Right lobe of liver (tissue), 4 donors: ENCODE results near the gene RABL6.
"Not testable (repeated sequence)": the region's sequence is repeated elsewhere in the genome, so short reads cannot be mapped to it uniquely, and the experiment has no call there.

Source experiments
- CTCF ChIP-seq, 4 donors: fragments of 200-600 bp in 3 of 4; fragments of 450-650 bp in 1 of 4; IDR thresholded peaks; one replicate each; pipeline versions ENCODE4 v1.5.1 to v1.8.0; 2016 to 2022; ENCODE audit warnings: antibody characterized with exemption in 4 of 4, mild to moderate bottlenecking in 2 of 4
- POLR2A ChIP-seq: fragments of 450-650 bp; IDR thresholded peaks from one replicate; pipeline ENCODE4 v1.6.1; 2017; ENCODE audit warnings: antibody characterized with exemption, mild to moderate bottlenecking
- donor health status: DM: no; HTN: no; CAD: no.
- donor health status: DM: no; HTN: no; CAD: no.
- donor health status: DM: no; HTN: yes; CAD: no.

GRCh38 chr9:136760834-136761544, 46.8 kb upstream of the RABL6 start:
- TF ChIP-seq POLR2A = not testable (repeated sequence)
- TF ChIP-seq CTCF (IDR thresholded peaks at IDR 0.05) = peak in 3 of 4 donors; percentile 39 to 48 (median 46)
